ENCODE results near the gene COL18A1. TPM values are rescaled to one million over a fixed set of nuclear protein-coding genes. Genes with fewer than 3 reads are reported as not detected.
A peak's percentile ranks its signal among the peaks of the same experiment; 100 is the strongest.

Gene COL18A1
- total RNA-seq, 1 donor from 2014 or later = 15.4 TPM

DNA sequence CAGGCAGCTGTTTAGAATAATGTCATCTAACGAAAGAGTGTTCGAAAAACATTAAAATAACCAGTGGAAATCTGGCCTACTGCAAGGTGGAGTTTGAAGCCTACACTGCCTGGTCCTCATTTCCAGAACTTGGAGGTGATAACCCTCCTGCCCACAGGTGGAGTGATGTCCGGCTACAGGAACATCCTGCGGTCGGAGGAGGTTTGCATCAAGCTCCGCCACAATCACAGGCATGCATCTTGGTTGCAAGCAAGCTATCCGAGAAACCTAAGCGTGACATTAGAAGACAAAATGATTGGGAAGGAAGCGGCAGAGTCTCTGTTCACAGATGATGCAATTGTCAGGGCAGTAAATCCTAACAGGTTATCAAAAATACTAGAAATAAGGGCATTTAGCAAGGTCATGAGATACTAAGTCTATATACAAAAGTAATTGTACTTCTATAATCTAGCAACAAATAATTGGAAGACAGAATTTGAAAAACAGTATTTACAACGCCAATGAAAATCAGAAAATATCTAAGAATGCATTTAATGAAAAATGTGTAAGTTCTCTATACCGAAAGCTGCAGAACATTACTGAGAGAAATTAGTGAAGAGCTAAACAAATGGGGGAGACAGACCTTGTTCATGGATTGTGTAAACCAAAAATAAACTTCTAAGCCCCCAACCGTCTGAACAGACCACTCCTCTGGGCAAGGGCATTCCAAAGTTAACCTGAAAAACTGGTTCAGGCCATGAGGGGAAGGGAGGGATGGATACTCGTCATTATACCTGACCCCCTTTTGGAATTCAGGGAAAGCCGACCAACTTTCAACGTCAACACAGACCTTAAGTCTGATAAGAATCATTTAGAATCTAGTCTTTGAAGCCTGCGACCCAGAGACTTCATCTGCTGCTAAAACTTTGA lies 141.9 kb downstream of the COL18A1 start:
- DNase-seq = no peak

DNA sequence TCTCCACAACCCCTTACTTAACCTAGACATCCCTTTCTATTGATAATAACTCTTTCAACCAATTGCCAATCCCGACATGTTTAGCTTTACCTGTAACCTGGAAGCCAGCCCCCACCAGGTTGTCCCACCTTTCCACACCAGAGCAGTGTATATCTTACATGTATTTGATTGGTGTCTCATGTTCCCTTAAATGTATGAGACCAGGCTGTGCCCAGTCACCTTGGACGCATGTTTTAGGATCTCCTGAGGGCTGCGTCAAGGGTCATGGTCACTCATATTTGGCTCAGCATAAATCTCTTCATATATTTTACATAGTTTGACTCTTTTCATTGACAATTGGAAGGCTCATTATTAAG lies 142.6 kb downstream of the COL18A1 start:
- no peak for DNase-seq

DNA sequence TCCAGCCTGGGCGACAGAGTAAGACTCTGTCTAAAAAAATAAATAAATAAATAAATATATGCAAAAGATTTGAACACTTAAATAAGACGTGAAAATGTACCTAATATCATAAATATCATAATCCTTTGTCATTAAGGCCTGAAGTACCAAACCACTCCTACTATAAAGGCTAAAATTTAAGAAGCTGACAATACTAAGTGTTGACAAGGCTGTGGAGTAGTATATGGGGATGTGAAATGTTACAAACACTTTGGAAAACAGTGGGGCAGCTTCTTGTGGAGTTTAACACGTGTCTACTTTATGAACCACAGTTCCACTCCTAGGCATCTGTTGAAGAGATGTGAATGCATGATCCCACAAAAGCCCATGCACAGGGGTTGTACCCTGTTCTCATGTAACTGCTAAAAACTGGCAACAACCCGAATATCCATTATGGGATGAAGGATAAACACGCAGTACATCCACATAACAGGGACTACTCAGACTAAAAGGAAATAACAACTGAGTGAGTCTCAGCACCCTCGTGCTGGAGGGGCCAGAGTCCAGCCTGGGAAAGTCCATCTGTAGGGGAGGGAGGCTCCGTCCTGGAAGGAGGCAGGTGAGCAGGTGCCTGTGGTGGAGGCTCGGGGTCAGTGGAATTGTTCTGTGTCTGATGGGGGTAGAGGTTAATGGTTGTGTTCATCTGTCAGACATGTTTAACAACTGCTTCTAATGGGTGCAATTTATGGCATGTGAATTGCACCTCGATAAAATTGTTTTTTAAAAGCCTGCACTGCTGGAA lies 143.9 kb downstream of the COL18A1 start:
- DNase-seq = no peak

DNA sequence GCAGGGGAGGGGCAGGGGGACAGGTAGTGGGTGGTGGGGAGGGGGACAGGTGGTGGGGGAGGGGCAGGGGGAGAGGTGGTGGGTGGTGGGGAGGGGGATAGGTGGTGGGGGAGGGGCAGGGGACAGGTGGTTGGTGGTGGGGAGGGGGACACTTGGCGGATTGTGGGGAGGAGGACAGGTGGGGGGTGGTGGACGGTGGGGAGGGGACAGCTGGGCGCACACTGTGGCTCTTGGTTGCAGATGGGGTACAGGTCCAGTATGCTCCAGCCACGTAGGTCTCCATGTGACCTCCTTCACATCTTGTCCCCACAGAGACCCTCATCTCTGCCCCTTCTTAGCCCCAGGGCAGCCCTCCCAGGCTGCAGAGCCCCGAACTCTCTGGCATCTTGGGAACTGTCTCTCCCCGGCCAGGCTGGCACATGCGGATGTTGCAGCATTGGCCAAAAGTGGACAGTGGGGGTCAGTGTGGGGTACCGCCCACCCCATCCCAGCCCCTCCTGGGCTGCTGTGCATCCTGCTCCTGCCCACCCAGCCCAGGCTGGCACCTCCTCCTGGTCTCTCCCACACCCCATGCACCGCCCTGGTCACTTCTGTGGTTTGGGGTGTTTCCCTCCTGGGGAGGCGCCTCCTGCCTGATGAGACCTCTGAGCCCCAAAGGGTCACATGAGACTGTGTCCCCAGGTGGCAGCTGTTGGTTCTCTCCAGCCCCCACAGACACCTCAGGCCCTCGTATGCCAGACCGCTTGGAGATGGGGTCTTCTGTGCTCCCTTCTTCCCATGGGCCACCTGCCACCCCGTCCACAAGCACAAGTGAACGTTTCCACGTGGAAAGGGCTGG lies 144.9 kb downstream of the COL18A1 start:
- no peak for DNase-seq

DNA sequence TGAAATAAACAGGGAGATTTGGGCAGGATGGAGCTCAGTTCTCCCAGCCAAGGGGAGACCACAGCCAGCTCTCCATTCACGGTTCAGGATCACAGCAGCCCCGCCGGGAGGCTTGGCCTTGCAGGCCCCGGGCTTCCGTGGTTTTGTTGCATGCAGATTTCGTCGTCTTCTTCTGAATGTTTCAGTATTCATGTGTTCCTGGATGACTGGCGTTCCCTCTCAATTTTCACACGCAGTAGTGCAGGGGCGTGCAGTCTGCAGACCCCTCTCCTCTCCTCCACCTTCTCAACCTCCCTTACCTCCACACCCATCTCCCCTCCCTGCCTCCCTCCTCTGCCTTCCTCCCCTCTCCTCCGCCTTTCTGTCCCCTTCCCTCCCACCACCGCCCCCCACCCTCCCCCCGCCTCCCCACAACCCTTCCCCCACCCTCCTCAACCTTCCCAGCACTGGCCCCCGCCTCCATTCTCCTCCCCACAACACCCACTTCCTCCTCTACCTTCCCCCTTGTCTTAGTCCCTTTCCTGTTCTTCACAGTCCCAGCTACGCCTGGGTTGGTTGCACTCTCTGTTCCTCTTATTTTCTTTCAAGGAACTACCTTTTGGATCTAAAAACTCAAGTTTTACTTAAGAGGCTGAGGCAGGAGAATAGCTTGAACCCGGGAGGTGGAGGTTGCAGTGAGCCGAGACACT lies 145.7 kb downstream of the COL18A1 start:
- DNase-seq = no peak

DNA sequence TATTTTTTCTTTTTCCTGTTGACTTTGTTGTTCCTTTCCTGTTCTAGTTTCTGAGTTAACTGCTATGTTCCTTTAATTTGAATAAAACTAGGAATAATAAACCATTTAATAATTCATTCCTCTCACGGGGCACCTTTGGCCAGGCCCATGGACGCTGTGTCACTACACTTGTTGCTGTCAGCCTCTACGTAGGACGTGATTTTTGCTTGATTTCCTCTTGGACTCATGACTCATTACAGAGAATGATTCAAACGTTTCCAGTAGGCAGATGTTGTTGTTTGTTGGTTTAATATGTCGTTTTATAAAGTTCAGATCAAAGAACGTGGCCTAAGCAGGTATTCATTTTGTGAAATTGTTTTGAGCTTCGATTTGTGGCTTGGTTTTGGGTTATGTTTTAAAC lies 146.4 kb downstream of the COL18A1 start:
- no peak for DNase-seq

DNA sequence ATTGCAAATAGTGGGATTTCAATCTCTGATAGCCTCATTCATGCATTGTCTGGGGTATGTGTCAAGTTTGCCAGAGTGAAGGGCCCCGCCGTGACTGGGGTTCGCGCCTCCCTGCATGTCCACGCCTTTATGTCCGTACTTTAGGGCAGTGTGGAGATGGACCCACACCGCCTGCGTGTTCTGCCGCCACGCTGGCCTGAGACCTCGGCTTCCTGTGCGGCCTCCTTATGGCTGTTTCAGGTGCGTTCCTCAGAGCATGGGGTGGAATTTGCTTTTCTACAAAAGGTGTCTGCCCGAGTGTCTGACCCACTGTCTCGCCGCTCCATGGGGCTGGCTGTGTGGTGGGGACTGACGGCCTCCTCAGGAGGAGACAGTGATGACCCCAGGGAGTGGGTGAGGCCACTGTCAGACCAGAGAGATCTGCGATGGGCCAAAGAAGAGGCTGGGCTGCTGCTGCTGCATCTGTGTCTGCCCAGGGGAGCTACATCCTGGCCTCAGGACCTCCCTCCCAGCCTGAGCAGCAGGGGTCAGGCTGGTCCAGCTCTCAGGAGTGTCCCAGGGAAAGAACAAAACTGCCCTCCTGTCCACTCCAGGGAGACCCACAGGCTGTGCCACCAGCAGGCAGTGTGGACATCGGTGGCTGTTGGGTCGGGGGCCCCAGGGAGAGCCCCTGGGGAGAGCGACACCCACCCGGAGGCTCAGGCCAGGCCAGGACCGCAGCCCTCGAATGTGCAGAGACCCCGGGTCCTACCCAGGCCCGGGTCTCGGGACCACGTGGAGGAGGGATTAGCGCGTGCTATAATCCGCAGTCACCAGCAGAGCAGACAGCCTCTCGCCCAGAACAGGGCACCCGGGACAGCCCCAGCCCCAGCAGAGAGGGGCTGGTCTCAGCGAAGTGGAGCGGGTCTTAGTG lies 147.1 kb downstream of the COL18A1 start:
- no peak for DNase-seq

DNA sequence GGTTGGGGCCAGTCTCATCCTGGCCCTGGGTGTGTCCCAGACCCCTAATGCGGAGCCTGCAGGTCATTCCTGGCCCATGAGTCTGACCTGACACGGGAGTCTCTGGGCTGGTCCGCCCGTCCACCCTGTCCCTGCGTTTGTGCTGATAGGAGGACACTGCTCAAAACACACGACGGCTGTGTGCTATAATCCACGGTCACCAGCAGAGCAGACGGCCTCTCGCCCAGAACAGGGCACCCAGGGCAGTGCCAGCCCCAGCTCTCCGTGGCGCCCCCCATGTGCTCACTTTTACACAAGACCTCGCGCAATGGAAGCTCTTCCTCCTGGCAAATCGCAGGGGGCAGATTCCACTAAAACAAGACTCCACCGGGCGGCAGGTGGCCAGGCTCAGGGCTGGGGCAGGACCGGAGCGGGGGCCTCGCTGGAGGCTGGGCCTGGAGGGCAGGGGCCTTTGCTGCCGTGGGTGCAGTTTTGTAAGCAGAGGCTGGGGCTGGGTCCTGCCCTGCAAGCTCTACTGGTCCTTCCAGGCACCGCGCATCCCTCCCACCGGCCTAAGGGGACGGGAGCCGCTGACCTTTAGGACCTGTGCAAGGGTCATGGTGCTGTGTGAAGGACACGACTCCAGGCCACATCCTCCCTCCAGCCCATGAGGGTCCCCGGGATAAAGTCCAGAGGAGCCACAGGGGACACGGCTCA lies 147.9 kb downstream of the COL18A1 start:
- no peak for DNase-seq

DNA sequence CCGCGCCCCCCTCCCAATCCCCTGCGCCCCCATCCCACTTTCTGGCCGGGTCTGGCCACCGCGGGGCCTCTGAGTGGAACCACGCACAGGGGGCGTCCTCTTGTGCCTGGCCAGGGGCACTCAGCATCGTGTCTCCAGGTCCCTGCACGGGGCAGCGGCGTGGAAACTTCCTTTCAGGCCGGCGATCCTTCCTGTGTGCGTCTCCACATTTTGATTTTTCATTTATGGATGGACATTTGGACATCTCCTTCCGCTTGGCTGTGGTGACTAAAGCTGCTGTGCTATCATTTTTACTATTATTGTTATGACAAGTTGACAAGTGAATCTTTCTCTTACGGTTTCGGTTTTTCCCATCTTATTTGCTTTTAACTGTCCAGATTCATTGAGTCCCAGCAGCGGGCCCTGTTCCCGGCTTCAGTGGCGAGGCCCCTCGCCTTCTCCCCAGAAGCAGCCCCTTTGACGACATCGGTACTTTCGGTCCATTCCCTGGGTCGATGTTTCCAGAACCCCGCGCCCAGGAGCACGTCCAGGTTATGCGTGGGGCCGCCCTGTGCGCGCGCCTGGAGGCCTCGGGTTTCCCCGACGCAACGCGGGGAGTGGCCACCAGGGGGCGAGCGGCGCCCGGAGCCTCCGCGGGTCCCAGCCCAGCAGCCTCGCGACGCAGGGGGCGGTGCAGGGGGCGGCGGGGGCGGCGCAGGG lies 149.7 kb downstream of the COL18A1 start:
- DNase-seq = peak; percentile 58

DNA sequence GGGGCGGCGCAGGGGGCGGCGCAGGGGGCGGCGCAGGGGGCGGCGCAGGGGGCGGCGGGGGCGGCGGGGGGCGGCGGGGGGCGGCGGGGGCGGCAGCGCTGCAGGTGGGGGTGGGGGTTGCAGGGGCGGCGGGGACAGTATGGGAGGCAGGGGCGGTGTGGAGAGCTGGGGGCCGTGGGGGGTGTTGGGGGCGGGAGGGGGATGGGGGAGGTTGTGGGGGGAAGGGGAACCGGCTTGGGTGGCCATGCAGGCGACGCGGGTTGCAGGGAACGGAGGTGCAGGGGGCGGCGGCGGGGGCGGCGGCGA lies 150.2 kb downstream of the COL18A1 start:
- no peak for DNase-seq

DNA sequence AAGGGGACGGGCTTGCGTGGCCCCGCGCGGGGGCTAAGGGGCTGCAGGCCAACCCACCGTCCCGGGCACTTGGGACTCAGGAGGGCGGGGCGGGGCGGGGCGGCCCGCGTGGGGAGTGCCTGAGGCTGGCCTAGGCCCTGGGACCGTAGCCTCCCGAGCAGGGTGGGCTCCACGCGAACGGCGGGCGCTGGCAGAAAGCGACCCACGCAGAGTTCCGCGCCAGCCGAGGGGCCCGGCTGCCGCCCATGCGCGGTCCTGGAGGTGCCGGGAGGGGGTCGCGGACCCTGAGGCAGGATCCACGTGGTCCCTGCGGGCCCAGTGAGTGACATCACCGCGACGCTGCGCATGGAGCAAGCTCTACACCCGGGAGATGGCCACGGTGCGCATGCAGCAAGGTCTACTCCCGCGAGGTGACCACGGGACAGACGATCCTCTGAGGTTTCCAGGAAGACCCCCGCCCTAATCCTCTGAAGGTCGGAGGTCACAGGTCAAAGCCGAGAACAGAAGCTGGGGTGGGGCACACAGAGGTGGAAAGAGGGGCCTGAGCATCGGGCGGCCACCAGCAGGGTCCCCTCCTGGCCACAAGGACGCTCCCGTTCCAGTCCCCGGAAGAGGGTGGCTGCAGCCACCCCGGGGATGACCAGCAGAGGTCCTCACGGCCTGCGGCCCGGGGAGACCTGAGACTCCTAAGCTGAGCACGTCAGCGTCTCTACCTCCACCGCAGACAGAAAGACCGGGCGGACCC lies 150.8 kb downstream of the COL18A1 start:
- DNase-seq = peak; percentile 63

DNA sequence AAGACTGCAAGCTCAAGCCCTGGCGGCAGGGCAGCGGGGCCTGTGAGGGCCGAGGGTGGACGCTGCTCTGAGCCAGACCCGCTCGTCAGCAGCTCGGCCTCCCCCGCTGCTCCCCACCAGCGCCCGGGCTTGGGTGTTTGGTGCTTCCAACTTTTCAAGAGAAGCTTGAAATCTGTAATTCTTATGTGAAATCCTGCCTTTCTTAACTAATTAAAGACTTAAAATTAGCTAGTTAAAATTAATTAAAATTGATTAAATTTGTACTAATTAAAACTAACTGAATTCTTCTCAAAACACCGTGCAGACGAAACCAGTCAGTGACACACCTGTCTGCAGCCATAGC lies 151.3 kb downstream of the COL18A1 start:
- DNase-seq = no peak

DNA sequence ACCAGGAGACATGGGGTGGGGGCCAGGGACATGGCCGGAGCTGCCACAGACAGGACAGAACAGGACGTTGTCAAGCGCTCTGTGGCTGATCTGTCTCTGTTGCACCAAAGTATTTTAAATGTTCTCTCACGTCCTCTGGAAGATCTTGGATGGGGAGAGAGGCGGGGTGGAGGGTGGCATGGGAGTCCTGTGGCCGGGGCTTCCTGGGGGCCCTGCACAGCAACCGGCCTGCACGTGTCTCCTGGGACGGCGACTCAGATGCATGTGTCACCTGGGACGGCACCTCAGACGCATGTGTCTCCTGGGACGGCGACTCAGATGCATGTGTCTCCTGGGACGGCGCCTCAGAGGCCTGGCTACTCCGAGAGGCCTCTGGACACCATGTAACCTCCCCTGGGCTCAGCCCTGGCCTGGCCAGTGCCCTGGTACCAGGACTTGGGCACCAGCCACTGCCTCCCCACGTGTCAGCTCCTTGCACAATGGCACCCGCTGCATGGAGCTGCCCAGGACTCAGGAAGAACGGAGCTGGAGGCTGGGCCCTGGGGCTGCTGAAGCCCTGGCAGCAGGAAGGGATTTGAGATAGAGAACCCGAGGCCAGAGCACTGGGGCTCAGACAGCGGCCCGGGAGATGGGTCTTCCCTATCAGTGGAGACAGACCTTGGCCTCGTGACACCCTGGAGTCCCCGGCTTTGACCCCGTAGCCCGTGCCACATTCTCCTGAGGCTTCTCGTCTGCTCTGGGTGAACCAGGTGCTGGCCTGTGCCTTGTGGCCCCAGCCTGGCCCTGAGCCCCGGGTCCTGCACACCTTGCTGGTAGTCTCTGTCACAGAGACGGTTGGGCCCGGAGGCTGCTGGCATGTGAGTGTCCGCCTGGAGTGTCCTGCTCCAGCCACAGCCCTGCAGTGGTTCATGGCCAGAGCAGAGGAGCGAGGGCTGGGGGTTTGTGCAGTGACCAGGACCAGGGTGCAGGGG lies 152.0 kb downstream of the COL18A1 start:
- DNase-seq = no peak

DNA sequence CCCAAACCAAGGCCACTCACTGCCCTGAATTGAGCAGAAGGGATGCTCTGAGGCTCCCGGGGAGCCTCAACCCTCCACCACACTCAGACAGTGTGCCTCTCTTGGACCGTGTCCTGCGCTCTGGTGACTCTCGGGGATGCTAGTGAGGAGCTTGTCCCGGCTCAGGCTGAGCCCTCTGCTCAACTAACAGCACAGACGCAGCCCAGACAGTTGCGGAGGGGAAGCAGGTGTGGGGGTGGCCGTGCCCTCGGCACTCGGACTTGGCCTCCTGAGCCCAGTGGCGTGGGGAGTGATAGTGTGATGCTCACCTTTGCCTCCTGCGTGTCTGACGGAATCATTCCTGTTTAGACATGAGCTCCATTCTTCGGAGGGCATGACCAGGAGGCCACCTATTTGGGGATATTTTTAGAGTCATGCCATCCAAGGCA lies 152.7 kb downstream of the COL18A1 start:
- no peak for DNase-seq

DNA sequence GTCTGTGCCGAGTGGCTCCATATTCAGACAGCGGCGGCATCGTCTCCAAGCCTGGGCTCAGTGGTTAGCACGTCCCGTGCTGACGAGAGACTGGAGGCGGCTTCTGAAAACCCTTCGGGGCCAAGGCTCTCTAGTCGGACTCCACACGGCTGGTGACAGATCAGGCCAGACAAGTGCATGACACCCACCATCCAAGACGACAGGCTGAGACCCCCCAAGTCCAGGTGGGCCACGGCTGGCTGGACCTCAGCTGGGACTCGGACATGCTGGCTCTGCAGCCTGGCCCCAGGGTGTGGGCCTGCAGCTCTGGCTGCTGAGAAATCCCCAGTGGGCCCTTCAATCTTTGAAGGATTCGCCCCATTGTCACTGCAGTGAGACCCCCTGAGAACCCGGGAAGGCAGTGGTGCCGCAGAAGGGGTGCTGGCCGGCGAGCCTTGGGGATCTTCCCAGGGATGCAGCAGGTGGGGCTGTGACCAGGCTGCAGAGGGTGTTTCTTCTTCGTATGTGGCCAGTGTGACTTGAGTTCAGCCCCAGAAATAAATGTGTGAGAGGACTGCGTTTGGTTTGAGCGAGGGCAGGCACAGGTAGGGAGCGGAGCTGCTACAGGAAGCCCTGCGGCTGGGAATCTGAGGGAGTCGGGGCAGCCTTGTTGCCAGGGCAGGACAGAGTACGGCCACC lies 153.2 kb downstream of the COL18A1 start:
- DNase-seq = no peak

DNA sequence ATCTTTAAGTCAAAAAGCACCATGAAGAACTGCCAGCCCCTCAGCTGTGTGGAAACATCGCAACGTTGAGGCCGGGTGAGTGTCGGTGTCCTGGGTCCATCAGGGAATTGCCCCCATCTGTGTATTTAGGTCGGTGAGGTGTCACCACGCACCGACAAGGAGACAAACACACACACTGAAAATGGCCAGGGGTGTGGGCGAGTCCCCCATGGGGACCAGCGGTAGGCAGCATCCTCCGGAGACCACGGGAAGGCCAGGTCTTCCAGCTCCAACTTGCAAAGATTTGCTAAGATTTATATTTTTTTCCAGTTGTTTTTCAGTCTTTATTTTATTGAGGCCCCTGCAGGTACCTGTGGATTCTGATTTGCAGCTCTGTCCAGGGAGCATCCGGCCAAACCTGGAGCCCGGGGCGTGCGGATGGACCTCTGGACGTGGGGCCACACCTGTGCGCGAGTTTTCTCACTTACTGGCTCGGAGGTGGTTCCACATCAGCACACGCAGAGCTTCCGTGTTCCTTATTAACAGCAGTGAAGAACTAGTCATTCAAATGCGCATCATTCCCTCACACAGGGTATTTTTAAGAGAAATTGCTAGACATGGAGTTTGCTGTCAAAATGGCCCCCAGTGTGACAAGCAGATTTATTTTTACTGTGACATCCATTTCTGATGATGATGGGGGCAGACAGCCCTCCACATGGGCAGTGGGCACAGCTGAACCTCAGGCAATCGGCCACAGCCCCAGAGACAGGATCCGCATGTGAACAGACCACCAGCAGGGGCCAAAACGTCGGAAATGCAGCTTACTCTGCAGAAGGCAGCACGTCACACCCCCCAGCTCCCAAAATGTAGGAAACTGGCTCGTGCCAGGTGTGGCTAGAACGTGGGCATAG lies 154.5 kb downstream of the COL18A1 start:
- no peak for DNase-seq
